Immature natural killer cell (primary cell): Measurements from ENCODE around the gene USP34. TPM values are rescaled to one million over a fixed set of nuclear protein-coding genes. Genes with fewer than 3 reads are reported as not detected.

Source experiments
- DNase-seq, 3 donors: peaks; one replicate each; pipeline ENCODE4 v3.0.0; 2022; ENCODE audit warnings: mixed read lengths in 1 of 3
- H3K27ac Mint-ChIP-seq, 6 donors: one replicate each; pipeline ENCODE4 v1.8.0; 2020; ENCODE audit warnings: mixed read lengths in 6 of 6, mild to moderate bottlenecking in 5 of 6, inconsistent platforms in 4 of 6, moderate library complexity in 3 of 6
- H3K27me3 Mint-ChIP-seq, 3 donors: one replicate each; pipeline ENCODE4 v1.8.0; 2020 to 2021; ENCODE audit warnings: low read depth in 3 of 3, mild to moderate bottlenecking in 3 of 3, mixed read lengths in 3 of 3, moderate library complexity in 3 of 3, inconsistent platforms in 1 of 3
- H3K36me3 Mint-ChIP-seq, 3 donors: one replicate each; pipeline ENCODE4 v1.8.0; 2020; ENCODE audit warnings: mixed read lengths in 3 of 3, inconsistent platforms in 2 of 3, mild to moderate bottlenecking in 2 of 3
- H3K4me1 Mint-ChIP-seq, 2 donors: one replicate each; pipeline ENCODE4 v1.8.0; 2020; ENCODE audit warnings: inconsistent platforms in 2 of 2, mild to moderate bottlenecking in 2 of 2, mixed read lengths in 2 of 2, moderate library complexity in 1 of 2
- H3K4me3 Mint-ChIP-seq, 5 donors: one replicate each; pipeline ENCODE4 v1.8.0; 2020; ENCODE audit warnings: mild to moderate bottlenecking in 5 of 5, mixed read lengths in 5 of 5, inconsistent platforms in 3 of 5, moderate library complexity in 3 of 5
- H3K9me3 Mint-ChIP-seq, 6 donors: one replicate each; pipeline ENCODE4 v1.8.0; 2020; ENCODE audit warnings: mild to moderate bottlenecking in 6 of 6, mixed read lengths in 6 of 6, inconsistent platforms in 4 of 6, moderate library complexity in 3 of 6
- polyA plus RNA-seq, 3 donors: library from polyadenylated mRNA; unstranded; fragments of 300-500 nt; fragmentation: Illumina TruSeq; gene quantifications; one replicate each; pipeline ENCODE4 v1.2.3, GENCODE V29; 2021

The USP34 gene
- polyA plus RNA-seq, 3 donors from 2014 or later: 9.0 to 37.3 (median 16.3) TPM

DNA sequence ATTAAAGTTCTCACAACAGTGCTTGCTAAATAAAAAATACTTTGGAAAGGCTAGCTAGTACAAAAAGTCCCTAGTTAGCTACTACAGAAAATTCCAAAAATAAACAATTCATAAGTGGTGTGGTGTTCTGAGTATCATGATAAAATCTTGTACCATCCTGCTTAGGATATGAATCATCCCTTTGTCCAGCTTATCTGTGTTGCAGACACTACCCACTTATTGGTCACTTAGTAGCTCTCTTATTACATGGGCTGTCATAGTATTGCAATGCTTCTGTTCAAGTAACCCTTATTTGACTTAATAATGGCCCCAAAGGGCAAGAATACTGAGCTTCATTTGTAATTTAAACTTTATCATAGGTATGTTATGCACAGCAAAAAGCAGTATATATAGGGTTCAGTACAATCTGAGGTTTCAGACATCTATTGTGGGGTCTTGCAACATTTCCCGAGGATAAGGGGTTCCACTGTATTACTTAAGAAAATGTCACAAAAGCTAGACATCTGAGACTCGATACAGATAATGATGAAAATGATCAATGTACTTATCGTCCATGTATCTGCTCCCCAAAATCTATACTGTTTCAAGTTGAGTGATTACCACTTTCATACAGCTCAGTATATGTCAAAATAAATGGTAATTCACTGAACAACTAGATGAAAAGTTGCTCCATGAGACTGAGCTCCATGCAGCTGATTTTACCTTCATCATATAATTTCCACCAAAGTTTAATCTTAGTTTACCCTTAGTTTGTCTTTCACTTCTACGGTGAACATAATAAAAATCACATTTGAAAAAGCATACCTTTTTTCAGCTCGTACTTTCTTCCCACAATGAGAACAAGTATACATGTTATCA, 215.1 kb downstream of the USP34 start:
- no peak for DNase-seq
- no peaks in the 10 kb centered on the region for H3K4me1 Mint-ChIP-seq
- peaks cover 17 to 38% (median 22%) of the 10 kb centered on the region in 3 donors for H3K36me3 Mint-ChIP-seq
- peaks cover 0 to 2% (median 1%) of the 10 kb centered on the region in 3 donors for H3K27me3 Mint-ChIP-seq
- no peaks in the 10 kb centered on the region for H3K9me3 Mint-ChIP-seq
- no peak overlapping the region for H3K4me3 Mint-ChIP-seq
- no peak overlapping the region for H3K27ac Mint-ChIP-seq

DNA sequence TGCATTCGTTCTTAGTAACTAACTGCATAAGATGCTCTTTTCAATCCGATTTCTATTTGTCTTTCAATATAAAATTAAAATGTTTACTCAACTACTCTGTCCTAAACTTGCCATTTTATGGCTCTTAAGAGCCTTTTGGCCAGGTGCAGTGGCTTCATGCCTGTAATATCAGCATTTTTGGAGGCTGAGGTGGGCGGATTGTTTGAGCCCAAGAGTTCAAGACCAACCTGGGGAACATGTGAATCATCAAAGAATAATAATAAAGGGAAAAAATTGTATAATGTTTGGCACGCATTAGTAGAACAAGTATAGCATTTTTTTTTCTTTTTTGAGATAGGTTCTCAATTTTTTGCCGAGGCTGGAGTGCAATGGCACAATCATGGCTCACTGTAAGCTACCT, 216.4 kb downstream of the USP34 start:
- peaks cover 0 to 2% (median 1%) of the 10 kb centered on the region in 3 donors for H3K27me3 Mint-ChIP-seq
- H3K9me3 Mint-ChIP-seq: no peaks in the 10 kb centered on the region
- no peaks in the 10 kb centered on the region for H3K4me1 Mint-ChIP-seq
- H3K27ac Mint-ChIP-seq: no peak overlapping the region
- peaks cover 21 to 42% (median 22%) of the 10 kb centered on the region in 3 donors for H3K36me3 Mint-ChIP-seq
- DNase-seq: no peak
- H3K4me3 Mint-ChIP-seq: no peak overlapping the region

DNA sequence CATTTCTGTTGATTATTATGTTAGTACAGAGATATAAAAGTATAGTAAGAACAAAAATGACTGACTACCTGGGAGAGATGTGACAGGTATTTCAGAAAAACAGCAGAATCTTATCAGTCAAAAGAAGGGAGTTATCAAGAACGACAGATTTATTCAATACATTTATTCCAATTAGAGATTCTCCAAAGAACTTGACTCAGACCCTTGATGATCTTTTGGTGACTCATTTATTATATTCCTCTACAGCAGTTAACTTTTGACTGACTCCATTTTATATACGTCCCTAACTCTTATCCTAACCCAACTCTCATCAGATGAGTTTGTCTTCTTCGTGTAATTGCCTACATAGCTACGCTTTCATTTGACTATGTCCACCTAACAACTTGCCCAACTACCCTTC, 217.8 kb downstream of the USP34 start:
- H3K36me3 Mint-ChIP-seq: peaks cover 19 to 37% (median 19%) of the 10 kb centered on the region in 3 donors
- H3K9me3 Mint-ChIP-seq: no peaks in the 10 kb centered on the region
- peaks cover 0 to 1% (median 0%) of the 10 kb centered on the region in 3 donors for H3K27me3 Mint-ChIP-seq
- H3K4me1 Mint-ChIP-seq: no peaks in the 10 kb centered on the region
- no peak for DNase-seq
- H3K4me3 Mint-ChIP-seq: no peak overlapping the region
- peak overlapping the region in 4 of 6 donors; percentile 11 to 24 (median 18) for H3K27ac Mint-ChIP-seq

DNA sequence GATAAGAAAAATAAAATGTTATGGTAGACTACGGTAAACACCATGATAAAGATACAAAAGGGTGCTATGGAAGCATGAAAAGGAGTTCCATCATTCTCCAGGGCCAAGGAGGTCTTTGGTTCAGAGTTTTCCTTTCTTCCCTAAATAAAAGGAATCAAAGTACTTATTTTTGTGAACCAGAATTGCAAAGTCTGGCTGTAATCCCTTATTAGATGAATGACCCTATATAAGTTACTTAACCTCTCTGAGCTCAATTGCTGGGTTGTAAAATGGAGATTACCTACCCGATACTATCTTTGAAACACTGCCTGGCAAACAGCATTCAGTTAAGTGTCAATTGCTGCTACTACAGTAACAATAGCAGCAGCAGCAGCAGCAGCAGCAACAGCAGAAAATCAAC, 218.9 kb downstream of the USP34 start:
- Mint-ChIP-seq H3K9me3 (no peaks in the 10 kb centered on the region), H3K27ac (peak overlapping the region in 2 of 6 donors; percentile 30 to 74), H3K36me3 (peaks cover 17 to 42% (median 17%) of the 10 kb centered on the region in 3 donors), H3K4me1 (no peaks in the 10 kb centered on the region), H3K4me3 (no peak overlapping the region), H3K27me3 (peaks cover 0 to 1% (median 0%) of the 10 kb centered on the region in 3 donors)
- no peak for DNase-seq

DNA sequence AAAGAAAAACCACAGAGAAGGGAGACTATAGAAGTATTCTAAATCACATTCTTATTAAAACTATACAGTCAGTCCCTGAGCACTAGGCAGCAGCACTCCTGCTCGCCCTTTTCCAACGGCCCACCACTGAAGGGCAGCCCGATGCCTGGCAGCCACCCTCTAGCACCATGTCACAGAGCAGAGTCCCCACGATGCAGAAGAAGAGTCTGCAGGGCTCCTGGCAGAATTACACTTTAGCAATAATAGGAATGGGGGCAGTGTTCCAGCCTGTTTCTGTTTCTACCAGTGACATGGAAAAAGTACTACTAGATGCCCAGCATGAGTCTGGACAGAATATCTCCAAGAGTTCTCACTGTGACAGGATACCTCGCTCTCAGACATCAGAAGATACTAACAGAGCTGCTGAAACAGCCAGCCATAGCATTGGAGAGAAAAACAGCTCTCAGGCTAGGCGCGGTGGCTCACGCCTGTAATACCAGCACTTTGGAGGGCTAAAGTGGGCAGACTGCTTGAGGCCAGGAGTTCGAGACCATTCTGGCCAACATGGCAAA, 221.3 kb downstream of the USP34 start:
- Mint-ChIP-seq H3K27me3 (no peaks in the 10 kb centered on the region), H3K4me1 (no peaks in the 10 kb centered on the region), H3K36me3 (peaks cover 17 to 41% (median 21%) of the 10 kb centered on the region in 3 donors), H3K27ac (no peak overlapping the region), H3K4me3 (no peak overlapping the region), H3K9me3 (no peaks in the 10 kb centered on the region)
- no peak for DNase-seq

- Mint-ChIP-seq H3K27ac (peak overlapping the region in 4 of 6 donors; percentile 0 to 47 (median 7)), H3K27me3 (no peaks in the 10 kb centered on the region), H3K4me1 (no peaks in the 10 kb centered on the region), H3K4me3 (no peak overlapping the region), H3K9me3 (no peaks in the 10 kb centered on the region), H3K36me3 (peaks cover 18 to 42% (median 24%) of the 10 kb centered on the region in 3 donors)
- no peak for DNase-seq
These were observed 223.6 kb downstream of the USP34 start for GRCh38 chr2:61247204-61247812.

GRCh38 chr2:61244694-61245093, 226.2 kb downstream of the USP34 start:
- DNase-seq: no peak
- H3K27ac Mint-ChIP-seq: peak overlapping the region in 1 of 6 donors; percentile 73
- H3K36me3 Mint-ChIP-seq: peaks cover 26 to 46% (median 28%) of the 10 kb centered on the region in 3 donors
- H3K9me3 Mint-ChIP-seq: no peaks in the 10 kb centered on the region
- H3K4me3 Mint-ChIP-seq: no peak overlapping the region
- no peaks in the 10 kb centered on the region for H3K27me3 Mint-ChIP-seq
- H3K4me1 Mint-ChIP-seq: no peaks in the 10 kb centered on the region

DNA sequence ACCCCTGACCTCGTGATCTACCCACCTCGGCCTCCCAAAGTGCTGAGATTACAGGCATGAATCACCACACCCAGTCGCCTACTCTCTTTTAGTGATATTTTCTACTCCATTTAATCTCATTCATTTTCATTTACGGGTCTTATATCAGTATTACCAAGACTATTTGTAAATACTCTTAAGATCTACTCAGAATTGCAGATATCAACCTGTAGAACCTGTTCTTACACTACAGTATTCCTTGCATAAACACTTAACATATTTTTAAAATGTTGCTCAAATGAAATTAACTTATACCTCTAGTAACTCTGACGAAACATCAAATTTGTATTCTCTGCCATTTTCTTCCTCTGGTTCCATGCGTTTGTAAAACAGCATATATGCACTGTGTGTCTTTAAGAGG, 229.6 kb downstream of the USP34 start:
- peak overlapping the region in 2 of 6 donors; percentile 38 to 40 for H3K27ac Mint-ChIP-seq
- H3K27me3 Mint-ChIP-seq: peaks cover 0 to 3% (median 0%) of the 10 kb centered on the region in 3 donors
- peaks cover 9 to 11% of the 10 kb centered on the region in 2 donors for H3K4me1 Mint-ChIP-seq
- H3K36me3 Mint-ChIP-seq: peaks cover 22 to 34% (median 24%) of the 10 kb centered on the region in 3 donors
- DNase-seq: no peak
- H3K9me3 Mint-ChIP-seq: no peaks in the 10 kb centered on the region
- no peak overlapping the region for H3K4me3 Mint-ChIP-seq

DNA sequence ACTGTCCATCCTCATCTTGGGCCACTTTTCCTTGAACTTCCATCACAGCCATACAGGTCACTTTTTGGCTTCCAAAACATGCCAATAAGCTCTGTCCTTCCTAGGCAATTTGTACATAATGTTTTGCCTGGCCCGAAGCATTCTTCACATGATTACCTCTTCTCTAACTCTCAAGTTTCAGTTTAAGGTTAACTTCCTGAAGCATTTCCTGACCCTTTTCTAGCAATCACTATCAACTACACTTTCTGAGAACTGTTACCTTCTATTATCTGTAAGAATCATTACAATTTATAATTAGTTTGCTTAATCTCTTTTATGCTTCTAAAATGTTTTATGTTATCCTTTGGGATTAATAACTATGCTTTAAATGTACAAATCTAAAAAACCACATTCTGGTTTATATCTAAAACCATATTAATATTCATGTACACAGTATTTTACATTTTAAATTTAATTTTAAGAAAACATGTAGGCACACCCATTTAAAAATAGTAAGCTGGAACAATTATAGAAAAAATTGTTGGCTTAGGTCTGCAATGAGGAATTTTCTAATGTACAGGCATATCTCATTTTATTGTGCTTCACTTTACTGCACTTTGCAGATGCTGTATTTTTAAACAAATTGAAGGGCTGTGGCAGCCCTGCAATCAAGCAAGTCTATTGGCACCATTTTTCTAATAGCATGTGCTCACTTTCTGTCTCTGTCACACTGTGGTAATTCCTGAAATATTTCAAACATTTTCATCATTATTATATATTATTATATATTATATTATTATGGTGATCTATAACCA, 232.5 kb downstream of the USP34 start:
- peaks cover 16 to 27% (median 23%) of the 10 kb centered on the region in 3 donors for H3K36me3 Mint-ChIP-seq
- H3K27me3 Mint-ChIP-seq: peaks cover 0 to 4% (median 0%) of the 10 kb centered on the region in 3 donors
- peaks cover 9 to 11% of the 10 kb centered on the region in 2 donors for H3K4me1 Mint-ChIP-seq
- peak overlapping the region in 3 of 5 donors; percentile 48 to 66 (median 55) for H3K4me3 Mint-ChIP-seq
- H3K9me3 Mint-ChIP-seq: no peaks in the 10 kb centered on the region
- DNase-seq: no peak
- peak overlapping the region; percentile 64 to 95 (median 78) for H3K27ac Mint-ChIP-seq

DNA sequence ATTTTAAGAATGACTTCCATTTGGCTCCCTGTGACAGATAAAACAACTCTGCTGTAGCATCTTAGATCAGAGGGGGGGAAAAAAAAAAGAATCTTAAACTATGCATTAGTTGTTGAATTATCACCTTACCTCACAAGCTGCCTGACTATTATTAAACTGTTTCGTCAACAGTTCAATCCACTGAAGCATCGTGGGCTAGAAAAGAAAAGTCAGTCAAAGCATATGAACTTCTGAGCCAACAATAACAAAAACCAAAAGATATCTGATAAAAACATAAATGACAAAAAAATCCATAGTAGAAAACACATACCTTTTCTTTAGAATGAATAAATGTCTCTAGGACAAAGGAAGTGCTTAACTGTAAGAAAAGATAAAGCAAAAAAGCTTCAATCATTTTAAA, 235.2 kb downstream of the USP34 start:
- Mint-ChIP-seq H3K9me3 (no peaks in the 10 kb centered on the region), H3K4me1 (peaks cover 9 to 11% of the 10 kb centered on the region in 2 donors), H3K36me3 (peaks cover 8 to 29% (median 12%) of the 10 kb centered on the region in 3 donors), H3K27ac (no peak overlapping the region), H3K27me3 (peaks cover 0 to 4% (median 0%) of the 10 kb centered on the region in 3 donors), H3K4me3 (no peak overlapping the region)
- DNase-seq: no peak

DNA sequence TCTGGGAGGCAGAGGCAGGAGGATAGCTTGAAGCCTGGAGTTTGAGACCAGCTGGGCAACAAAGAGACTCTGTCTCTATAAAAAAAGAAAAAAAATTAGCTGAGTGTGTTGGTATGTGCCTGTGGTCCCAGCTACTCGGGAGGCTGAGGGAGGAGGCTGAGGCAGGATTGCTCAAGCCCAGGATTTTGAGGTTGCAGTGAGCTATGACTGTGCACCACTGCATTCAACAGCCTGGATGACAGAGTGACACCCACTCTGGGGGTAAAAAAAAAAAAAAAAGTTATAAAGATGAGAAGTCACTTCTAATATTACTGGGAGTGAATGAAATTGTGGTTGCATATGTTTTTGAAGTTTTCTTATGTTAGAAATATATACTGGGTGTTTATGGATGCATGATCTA, 237.3 kb downstream of the USP34 start:
- Mint-ChIP-seq H3K27ac (peak overlapping the region in 3 of 6 donors; percentile 7 to 44 (median 30)), H3K27me3 (peaks cover 0 to 4% (median 0%) of the 10 kb centered on the region in 3 donors), H3K9me3 (no peaks in the 10 kb centered on the region), H3K36me3 (peaks cover 11 to 34% (median 16%) of the 10 kb centered on the region in 3 donors), H3K4me3 (no peak overlapping the region), H3K4me1 (peaks cover 6 to 8% of the 10 kb centered on the region in 2 donors)
- no peak for DNase-seq

DNA sequence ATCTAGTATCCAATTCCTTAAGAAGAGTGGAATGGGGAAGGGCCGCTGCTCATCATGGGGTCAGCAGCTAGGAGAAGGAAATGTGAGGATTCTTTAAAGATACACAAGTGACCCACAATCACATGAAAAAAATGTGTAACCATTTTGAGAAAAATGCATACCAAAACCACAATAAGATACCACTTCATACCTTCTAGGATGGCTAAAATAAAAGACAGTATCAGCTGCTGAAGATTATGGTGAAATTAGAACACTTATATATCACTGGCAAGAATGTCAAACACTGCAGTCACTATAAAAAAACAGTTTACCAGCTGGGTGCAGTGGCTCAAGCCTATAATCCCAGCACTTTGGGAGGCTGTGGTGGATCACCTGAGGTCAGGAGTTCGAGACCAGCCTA, 241.0 kb downstream of the USP34 start:
- Mint-ChIP-seq H3K36me3 (peaks cover 11 to 45% (median 20%) of the 10 kb centered on the region in 3 donors), H3K9me3 (no peaks in the 10 kb centered on the region), H3K27ac (peak overlapping the region in 3 of 6 donors; percentile 7 to 56 (median 50)), H3K27me3 (peaks cover 0 to 1% (median 0%) of the 10 kb centered on the region in 3 donors), H3K4me3 (no peak overlapping the region), H3K4me1 (peaks cover 0 to 2% of the 10 kb centered on the region in 2 donors)
- no peak for DNase-seq

DNA sequence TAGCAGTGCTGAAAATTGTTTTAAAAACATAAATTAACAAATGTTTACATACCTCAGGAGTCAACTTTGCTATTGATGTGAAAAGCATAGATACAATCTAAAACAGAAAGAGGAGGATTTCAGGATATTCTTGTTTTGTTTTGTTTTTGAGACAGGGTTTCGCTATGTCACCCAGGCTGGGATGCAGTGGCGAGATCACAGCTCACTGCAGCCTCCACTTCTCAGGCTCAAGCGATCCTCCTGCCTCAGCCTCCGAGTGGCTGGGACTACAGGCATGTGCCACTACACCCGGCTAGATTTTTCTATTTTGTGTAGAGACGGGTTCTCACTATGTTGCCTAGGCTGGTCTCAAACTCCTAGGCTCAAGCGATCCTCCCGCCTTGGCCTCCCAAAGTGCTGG, 248.3 kb downstream of the USP34 start:
- no peak overlapping the region for H3K27ac Mint-ChIP-seq
- H3K27me3 Mint-ChIP-seq: no peaks in the 10 kb centered on the region
- H3K4me1 Mint-ChIP-seq: peaks cover 0 to 2% of the 10 kb centered on the region in 2 donors
- peaks cover 20 to 49% (median 26%) of the 10 kb centered on the region in 3 donors for H3K36me3 Mint-ChIP-seq
- no peaks in the 10 kb centered on the region for H3K9me3 Mint-ChIP-seq
- no peak for DNase-seq
- H3K4me3 Mint-ChIP-seq: no peak overlapping the region
